ENCODE results near the gene CCDC172. TPM values are rescaled to one million over a fixed set of nuclear protein-coding genes. Genes with fewer than 3 reads are reported as not detected.

CCDC172 gene
- total RNA-seq, 3 donors from 2014 or later, result not detected

GRCh38 chr10:116311016-116311415 is 13.2 kb upstream of the CCDC172 start:
- no peaks in the 10 kb centered on the region for H3K9me3 Mint-ChIP-seq
- no peaks in the 10 kb centered on the region for H3K4me1 Mint-ChIP-seq (ENCODE audit: low read depth)
- H3K27me3 Mint-ChIP-seq (ENCODE audit: low read depth), result no peaks in the 10 kb centered on the region
- no peaks in the 10 kb centered on the region for H3K36me3 Mint-ChIP-seq (ENCODE audit: insufficient read depth)
- ATAC-seq, result no peak
- H3K4me3 Mint-ChIP-seq, result no peak overlapping the region
- DNase-seq, result no peak

DNA sequence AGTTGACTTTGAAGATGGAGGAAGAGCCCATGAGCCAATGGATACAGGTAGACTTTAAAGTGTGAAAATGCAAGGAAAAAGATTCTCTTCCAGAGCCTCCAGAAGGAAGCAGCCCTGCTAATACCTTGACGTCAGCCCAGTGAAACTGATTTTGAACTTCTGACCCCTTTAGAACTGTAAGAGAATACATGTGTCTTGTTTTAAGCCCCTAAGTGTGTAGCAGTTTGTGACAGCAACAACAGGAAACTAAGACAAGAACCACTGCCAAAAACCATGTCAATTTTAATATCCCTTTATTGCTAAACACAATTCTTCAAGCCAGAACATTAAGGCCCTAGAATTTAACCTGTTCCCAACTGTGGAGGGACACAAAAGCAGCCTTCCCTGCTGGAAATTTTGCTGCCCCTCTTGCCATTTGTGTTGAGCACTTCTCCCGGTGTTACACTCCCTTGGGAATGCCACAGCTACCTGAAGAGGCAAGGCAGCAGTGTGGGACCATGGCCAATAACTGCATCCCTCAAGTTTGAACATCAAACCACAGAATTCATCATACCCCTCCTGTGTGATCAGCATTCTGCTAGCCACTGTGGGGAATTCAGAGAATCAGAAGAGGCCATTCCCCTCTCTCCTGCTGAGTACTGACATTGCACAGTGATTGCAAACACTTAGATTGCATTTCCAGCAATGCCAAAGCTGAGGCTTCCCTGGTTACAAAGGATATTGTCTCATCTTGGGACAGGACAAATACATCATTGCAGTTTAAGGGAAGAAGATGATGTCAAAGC is 12.3 kb upstream of the CCDC172 start:
- Mint-ChIP-seq H3K4me1 (ENCODE audit: low read depth) (no peaks in the 10 kb centered on the region), H3K27me3 (ENCODE audit: low read depth) (no peaks in the 10 kb centered on the region)
- no peak for ATAC-seq

DNA sequence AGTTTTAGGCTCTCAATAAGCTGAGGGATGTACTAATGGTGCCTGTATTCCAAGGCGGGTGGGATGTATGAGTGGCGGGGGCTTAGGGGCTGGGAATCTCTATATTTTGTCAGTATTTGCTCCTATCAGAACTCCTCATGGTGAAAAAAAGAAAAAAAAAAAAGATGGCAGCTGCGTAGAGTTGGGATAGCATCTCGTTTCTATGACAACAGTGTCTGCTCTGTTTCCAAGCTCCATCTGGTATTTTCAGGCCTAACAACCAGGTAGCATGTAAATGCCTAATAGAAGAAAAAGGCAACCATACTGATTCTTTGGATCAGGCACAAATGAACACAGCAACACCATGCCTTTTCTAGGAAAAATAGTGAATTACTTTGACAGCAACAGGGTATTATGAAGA is 11.7 kb upstream of the CCDC172 start:
- Mint-ChIP-seq H3K9me3 (no peaks in the 10 kb centered on the region), H3K36me3 (ENCODE audit: insufficient read depth) (no peaks in the 10 kb centered on the region), H3K4me1 (ENCODE audit: low read depth) (no peaks in the 10 kb centered on the region), H3K27me3 (ENCODE audit: low read depth) (no peaks in the 10 kb centered on the region), H3K4me3 (no peak overlapping the region)
- ATAC-seq (no peak), DNase-seq (no peak)

More for the DNA sequence above, 12.3 kb upstream of the CCDC172 start:
- no peaks in the 10 kb centered on the region for H3K36me3 Mint-ChIP-seq (ENCODE audit: insufficient read depth)
- no peak overlapping the region for H3K4me3 Mint-ChIP-seq
- DNase-seq, result no peak
- no peaks in the 10 kb centered on the region for H3K9me3 Mint-ChIP-seq

DNA sequence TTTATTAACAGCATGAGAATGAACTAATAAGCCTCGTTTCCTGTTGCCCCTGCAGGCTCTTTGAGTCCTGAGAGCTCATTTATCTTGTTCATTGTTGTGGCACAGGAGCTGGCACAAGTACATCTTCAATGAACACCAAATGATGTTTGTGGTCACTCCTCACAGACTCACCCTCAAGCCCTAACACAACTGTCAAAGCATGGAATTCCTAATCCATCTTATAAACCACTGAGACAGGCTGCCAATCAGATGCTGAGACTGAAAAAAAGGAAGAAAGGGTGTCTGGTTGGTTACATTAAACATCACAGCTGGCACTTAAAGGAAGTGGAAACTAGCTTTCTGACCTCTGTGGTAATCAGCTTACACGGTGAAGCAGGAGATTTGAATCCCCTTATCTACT is 7.7 kb upstream of the CCDC172 start:
- Mint-ChIP-seq H3K27me3 (ENCODE audit: low read depth) (no peaks in the 10 kb centered on the region), H3K36me3 (ENCODE audit: insufficient read depth) (no peaks in the 10 kb centered on the region), H3K9me3 (no peaks in the 10 kb centered on the region), H3K4me1 (ENCODE audit: low read depth) (no peaks in the 10 kb centered on the region), H3K4me3 (no peak overlapping the region)
- DNase-seq (no peak), ATAC-seq (no peak)

DNA sequence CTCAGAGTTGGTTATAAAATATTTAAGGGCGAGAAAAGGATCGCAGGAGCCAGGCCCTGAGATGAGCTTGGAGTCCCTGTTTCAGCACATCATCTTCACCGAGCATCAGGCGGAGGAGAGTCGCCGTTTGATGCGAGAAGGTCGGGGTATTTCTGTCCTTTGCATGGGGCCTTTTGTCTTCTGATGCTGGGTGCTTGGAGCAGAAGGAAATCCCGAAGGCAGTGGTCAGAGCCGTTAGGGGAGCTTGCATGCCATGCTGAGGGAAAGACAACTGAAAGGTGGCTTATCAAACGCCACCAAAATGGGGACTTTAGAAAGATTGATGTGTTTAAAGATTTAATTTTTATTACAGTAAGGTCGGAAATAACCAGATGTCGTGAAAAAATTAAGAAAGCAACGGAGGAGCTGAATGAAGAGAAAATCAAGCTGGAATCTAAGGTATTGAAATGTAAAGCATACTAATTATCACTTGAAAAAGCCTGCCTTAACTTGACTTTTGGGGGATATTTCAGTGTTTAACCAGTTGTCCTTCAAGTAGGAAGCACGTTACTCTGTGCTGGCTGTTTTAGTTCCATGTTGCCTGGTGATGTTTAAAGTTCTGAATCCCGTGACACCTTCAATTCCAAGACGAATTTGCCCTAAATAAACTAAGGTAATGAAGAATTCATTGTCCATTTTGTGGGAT is 845 bp downstream of the CCDC172 start:
- DNase-seq, result no peak
- Mint-ChIP-seq H3K27me3 (ENCODE audit: low read depth) (peaks cover 3% of the 10 kb centered on the region), H3K36me3 (ENCODE audit: insufficient read depth) (no peaks in the 10 kb centered on the region), H3K4me3 (no peak overlapping the region), H3K9me3 (no peaks in the 10 kb centered on the region), H3K4me1 (ENCODE audit: low read depth) (no peaks in the 10 kb centered on the region)
- no peak for ATAC-seq

DNA sequence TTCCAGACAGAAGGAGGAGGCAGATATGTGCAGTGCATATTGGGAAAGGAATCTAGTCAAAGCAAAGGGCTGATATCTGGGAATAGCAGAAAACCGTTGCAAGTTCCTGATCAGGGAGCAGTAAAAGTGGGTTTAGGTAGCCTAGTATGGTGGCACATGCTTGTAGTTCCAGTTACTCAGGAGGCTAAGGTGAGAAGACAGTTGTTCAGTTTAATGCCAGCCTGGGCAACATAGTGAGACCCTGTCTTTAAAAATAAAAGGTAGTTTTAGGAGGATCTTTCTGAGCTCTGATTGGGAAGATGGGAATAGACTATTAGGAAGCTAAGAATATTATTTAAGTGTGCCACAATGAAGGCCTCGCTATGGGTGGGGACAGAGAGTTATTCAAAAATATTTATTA is 1.7 kb downstream of the CCDC172 start:
- ATAC-seq (no peak), DNase-seq (no peak)
- no peak overlapping the region for H3K4me3 Mint-ChIP-seq
- H3K27me3 Mint-ChIP-seq (ENCODE audit: low read depth), result peaks cover 3% of the 10 kb centered on the region
- no peaks in the 10 kb centered on the region for H3K36me3 Mint-ChIP-seq (ENCODE audit: insufficient read depth)
- no peaks in the 10 kb centered on the region for H3K4me1 Mint-ChIP-seq (ENCODE audit: low read depth)
- H3K9me3 Mint-ChIP-seq, result no peaks in the 10 kb centered on the region

DNA sequence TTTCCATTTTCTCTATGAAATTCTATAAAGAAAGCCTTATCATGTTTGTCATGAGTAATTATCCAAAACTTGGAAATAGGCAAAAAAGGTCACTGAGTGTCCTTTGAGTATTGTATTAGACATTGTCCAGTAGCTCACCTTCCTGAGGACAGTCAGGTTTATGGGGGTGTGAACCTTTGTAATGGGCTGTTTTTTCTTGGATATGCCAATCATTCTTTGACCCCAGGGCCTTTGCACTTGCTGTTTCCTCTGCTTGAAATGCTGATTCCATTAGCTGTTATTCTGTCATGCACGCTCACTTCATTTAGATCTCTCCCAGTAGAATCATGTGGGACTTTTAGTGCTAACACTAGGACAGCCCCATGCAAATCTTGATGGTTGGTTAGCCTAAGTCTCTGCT is 4.9 kb downstream of the CCDC172 start:
- Mint-ChIP-seq H3K4me3 (no peak overlapping the region), H3K36me3 (ENCODE audit: insufficient read depth) (no peaks in the 10 kb centered on the region), H3K27me3 (ENCODE audit: low read depth) (peaks cover 2% of the 10 kb centered on the region), H3K4me1 (ENCODE audit: low read depth) (no peaks in the 10 kb centered on the region), H3K9me3 (no peaks in the 10 kb centered on the region)
- DNase-seq (no peak), ATAC-seq (no peak)

DNA sequence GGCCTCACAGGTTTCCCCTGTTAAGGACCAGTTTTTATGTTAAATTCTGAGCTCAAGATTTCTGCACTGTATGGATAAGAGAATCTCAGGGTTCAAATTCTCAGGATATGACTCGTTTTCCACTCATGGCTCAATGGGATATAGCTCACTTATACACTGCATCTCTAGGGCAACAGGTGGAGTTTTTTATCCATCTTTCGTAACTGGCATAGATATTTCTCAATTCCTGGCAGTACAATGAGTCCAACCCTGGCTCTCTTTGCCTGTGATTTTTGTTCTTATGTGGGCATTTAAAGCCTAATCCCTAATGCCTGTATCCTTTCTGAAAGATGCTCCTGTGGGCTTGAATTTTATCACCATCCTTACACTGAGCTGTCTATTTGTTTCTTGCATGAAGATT is 7.6 kb downstream of the CCDC172 start:
- H3K4me1 Mint-ChIP-seq (ENCODE audit: low read depth), result no peaks in the 10 kb centered on the region
- H3K36me3 Mint-ChIP-seq (ENCODE audit: insufficient read depth), result no peaks in the 10 kb centered on the region
- no peaks in the 10 kb centered on the region for H3K9me3 Mint-ChIP-seq
- H3K4me3 Mint-ChIP-seq, result no peak overlapping the region
- DNase-seq (no peak), ATAC-seq (no peak)
- no peaks in the 10 kb centered on the region for H3K27me3 Mint-ChIP-seq (ENCODE audit: low read depth)

DNA sequence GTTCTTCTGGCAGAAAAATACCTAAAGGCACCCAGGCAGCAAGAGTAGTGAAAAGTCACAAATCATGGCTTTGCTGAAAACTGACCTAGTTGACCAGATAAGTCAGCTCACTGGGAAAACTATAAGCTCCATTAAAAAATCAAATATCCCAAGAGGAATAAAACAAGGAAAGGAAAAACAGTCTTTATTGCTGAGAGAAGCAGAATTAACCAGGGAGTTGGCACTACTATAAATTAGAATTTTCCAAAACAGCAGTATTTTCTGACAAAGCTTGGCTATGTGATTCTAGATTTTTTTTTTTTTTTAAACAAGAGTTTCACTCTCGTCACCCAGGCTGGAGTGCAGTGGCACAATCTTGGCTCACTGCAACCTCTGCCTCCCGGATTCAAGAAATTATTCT is 12.6 kb downstream of the CCDC172 start:
- no peaks in the 10 kb centered on the region for H3K36me3 Mint-ChIP-seq (ENCODE audit: insufficient read depth)
- no peaks in the 10 kb centered on the region for H3K27me3 Mint-ChIP-seq (ENCODE audit: low read depth)
- H3K4me3 Mint-ChIP-seq, result no peak overlapping the region
- no peaks in the 10 kb centered on the region for H3K4me1 Mint-ChIP-seq (ENCODE audit: low read depth)
- ATAC-seq (no peak), DNase-seq (no peak)
- H3K9me3 Mint-ChIP-seq, result no peaks in the 10 kb centered on the region

DNA sequence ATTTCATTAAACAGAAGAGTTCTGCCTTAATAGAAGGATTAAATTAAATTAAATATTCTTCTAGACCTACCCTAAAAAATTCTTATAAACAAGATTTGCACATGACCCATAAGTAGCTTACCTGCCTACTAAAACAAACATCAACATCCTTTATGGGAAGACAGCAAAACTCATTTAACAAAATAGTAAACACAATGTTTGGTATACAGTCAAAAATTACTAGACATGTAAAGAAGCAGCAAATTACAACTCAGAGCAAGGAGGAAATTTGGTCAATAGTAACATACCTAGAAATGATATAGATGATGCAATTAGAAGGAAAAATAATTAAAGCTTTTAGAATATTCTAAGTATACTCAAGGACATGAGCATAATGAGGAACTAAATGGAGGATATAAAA is 27.9 kb downstream of the CCDC172 start:
- no peak for DNase-seq
- no peak for ATAC-seq
- Mint-ChIP-seq H3K27me3 (ENCODE audit: low read depth) (no peaks in the 10 kb centered on the region), H3K9me3 (peaks cover 10% of the 10 kb centered on the region), H3K36me3 (ENCODE audit: insufficient read depth) (no peaks in the 10 kb centered on the region), H3K4me1 (ENCODE audit: low read depth) (no peaks in the 10 kb centered on the region), H3K4me3 (no peak overlapping the region)

DNA sequence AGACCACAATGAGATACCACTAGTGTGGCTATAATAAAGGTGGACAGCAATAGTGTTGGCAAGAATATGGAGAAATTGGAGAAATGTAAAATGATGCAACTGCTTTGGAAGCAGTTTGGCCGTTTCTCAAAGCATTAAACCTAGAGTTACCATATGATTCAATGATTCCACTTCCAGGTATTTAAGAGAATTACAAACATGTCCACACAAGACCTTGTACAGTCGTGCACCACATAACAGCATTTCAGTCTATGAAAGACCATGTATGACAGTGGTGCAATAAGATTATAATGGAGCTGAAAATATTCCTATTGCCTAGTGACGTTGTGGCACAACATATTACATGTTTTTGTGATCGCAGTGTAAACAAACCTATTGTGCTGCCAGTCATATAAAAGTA is 29.6 kb downstream of the CCDC172 start:
- no peak overlapping the region for H3K4me3 Mint-ChIP-seq

GRCh38 chr10:116355341-116355740 is 31.1 kb downstream of the CCDC172 start:
- H3K36me3 Mint-ChIP-seq (ENCODE audit: insufficient read depth), result no peaks in the 10 kb centered on the region
- no peaks in the 10 kb centered on the region for H3K4me1 Mint-ChIP-seq (ENCODE audit: low read depth)
- H3K4me3 Mint-ChIP-seq, result no peak overlapping the region
- no peak for DNase-seq
- H3K9me3 Mint-ChIP-seq, result peaks cover 10% of the 10 kb centered on the region
- ATAC-seq, result no peak
- H3K27me3 Mint-ChIP-seq (ENCODE audit: low read depth), result no peaks in the 10 kb centered on the region

More for the DNA sequence above, 29.6 kb downstream of the CCDC172 start:
- H3K36me3 Mint-ChIP-seq (ENCODE audit: insufficient read depth), result no peaks in the 10 kb centered on the region
- DNase-seq, result no peak
- no peak for ATAC-seq
- peaks cover 10% of the 10 kb centered on the region for H3K9me3 Mint-ChIP-seq
- no peaks in the 10 kb centered on the region for H3K27me3 Mint-ChIP-seq (ENCODE audit: low read depth)
- no peaks in the 10 kb centered on the region for H3K4me1 Mint-ChIP-seq (ENCODE audit: low read depth)

DNA sequence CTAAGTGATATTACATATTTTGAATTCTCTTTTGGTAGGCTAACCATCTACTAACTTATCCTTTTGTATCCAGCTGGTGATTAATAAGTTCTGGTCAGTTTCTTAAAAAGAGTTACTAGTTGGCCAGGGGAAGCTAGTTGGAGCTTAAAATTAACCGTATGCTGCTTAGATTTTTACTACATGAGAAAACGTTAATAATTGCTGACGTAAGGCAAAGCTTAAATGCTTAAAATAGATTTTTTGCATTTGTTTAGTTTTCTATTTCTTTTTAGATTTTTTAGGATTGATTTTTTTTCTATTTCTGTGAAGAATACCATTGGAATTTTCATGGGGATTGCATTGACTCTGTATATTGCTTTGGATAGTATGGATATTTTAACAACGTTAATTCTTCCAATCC is 32.6 kb downstream of the CCDC172 start:
- DNase-seq, result no peak
- no peak for ATAC-seq
- H3K4me3 Mint-ChIP-seq, result no peak overlapping the region
- no peaks in the 10 kb centered on the region for H3K36me3 Mint-ChIP-seq (ENCODE audit: insufficient read depth)
- no peaks in the 10 kb centered on the region for H3K27me3 Mint-ChIP-seq (ENCODE audit: low read depth)
- no peaks in the 10 kb centered on the region for H3K4me1 Mint-ChIP-seq (ENCODE audit: low read depth)
- H3K9me3 Mint-ChIP-seq, result peaks cover 8% of the 10 kb centered on the region

DNA sequence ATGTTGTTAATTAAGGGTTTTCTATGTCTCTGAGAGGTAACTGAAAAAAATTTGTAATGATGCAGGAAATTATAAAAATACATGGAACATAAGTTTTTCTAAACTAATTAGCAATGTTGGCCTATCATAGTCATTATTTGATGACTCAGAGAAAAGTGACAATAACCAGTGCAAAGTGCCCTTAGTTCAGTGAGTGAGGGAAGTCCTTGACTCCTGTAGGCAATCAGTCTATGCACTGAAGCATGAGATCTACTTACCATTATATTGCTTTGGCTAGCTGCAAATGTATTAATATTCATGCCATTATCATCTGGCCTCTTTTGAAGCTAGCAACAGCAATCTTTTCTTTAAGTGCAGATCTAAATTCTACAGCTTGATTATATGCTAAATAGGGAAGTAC is 40.6 kb downstream of the CCDC172 start:
- Mint-ChIP-seq H3K36me3 (ENCODE audit: insufficient read depth) (no peaks in the 10 kb centered on the region), H3K27me3 (ENCODE audit: low read depth) (no peaks in the 10 kb centered on the region), H3K4me1 (ENCODE audit: low read depth) (no peaks in the 10 kb centered on the region), H3K4me3 (no peak overlapping the region), H3K9me3 (no peaks in the 10 kb centered on the region)
- no peak for DNase-seq
- ATAC-seq, result no peak

GRCh38 chr10:116371737-116372136 is 47.5 kb downstream of the CCDC172 start:
- Mint-ChIP-seq H3K4me3 (no peak overlapping the region), H3K36me3 (ENCODE audit: insufficient read depth) (no peaks in the 10 kb centered on the region), H3K27me3 (ENCODE audit: low read depth) (peaks cover 7% of the 10 kb centered on the region), H3K4me1 (ENCODE audit: low read depth) (no peaks in the 10 kb centered on the region), H3K9me3 (no peaks in the 10 kb centered on the region)
- ATAC-seq (no peak), DNase-seq (no peak)

All from activated T-cell treated with anti-CD3 and anti-CD28 coated beads, Interleukin-2, amount 50 U/mL, for 4 hours (primary cell).